GM12874 (cell line): ENCODE results near the gene AGR3.

ENCODE experiments used
- TF ChIP-seq, protein P1 (sequence below): IDR thresholded peaks from 2 replicates; pipeline ENCODE4 v1.5.1; 2011; ENCODE audit warnings: low read depth, mild to moderate bottlenecking, control low read depth, low read length, moderate library complexity; ENCODE audit not compliant: insufficient read depth

AGR3 gene

GRCh38 chr7:16811551-16811950, 70.2 kb downstream of the AGR3 start:
- TF ChIP-seq, protein P1, sequence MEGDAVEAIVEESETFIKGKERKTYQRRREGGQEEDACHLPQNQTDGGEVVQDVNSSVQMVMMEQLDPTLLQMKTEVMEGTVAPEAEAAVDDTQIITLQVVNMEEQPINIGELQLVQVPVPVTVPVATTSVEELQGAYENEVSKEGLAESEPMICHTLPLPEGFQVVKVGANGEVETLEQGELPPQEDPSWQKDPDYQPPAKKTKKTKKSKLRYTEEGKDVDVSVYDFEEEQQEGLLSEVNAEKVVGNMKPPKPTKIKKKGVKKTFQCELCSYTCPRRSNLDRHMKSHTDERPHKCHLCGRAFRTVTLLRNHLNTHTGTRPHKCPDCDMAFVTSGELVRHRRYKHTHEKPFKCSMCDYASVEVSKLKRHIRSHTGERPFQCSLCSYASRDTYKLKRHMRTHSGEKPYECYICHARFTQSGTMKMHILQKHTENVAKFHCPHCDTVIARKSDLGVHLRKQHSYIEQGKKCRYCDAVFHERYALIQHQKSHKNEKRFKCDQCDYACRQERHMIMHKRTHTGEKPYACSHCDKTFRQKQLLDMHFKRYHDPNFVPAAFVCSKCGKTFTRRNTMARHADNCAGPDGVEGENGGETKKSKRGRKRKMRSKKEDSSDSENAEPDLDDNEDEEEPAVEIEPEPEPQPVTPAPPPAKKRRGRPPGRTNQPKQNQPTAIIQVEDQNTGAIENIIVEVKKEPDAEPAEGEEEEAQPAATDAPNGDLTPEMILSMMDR = no peak

DNA sequence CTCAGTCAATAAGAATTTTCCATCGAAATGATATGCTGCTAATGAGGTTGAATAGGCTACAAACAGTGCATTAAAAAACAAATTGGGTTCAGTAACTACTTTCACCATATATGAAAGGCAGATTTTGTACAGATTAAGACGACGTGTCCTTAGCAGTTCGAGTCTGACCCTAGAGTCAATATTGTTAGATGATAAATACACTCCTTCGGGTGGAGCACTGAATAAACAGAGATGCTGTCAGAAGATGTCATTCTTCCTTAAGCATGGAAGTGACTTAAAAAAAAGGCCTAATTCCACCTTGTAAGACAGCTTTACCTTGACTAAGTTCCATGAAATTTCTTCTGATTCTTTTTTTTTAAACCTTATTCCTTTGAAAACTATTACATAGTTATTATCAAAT, 71.2 kb downstream of the AGR3 start:
- TF ChIP-seq, protein P1 = no peak

- TF ChIP-seq, protein P1 = no peak
Measured at GRCh38 chr7:16810112-16810511, 71.7 kb downstream of the AGR3 start.
